Spleen (tissue), 11 donors: Measurements from ENCODE around the gene FLAD1. TPM values are rescaled to one million over a fixed set of nuclear protein-coding genes. Genes with fewer than 3 reads are reported as not detected.

Experiments
- DNase-seq: peaks from one replicate; pipeline ENCODE4 v3.0.0-alpha.2; 2020
- H3K27ac ChIP-seq, 8 donors: fragments of 200-600 bp; sonication (generic) in 7 of 8; 1 replicate in 4 of 8; 2 replicates in 4 of 8; pipeline versions ENCODE4 v1.5.0 to v1.8.0; 2016 to 2021; ENCODE audit warnings: inconsistent platforms in 4 of 8, mild to moderate bottlenecking in 4 of 8, moderate library complexity in 1 of 8
- H3K27me3 ChIP-seq, 7 donors: fragments of 200-600 bp; sonication (generic) in 6 of 7; replicated peaks in 1 of 7; 1 replicate in 4 of 7; 2 replicates in 3 of 7; pipeline versions ENCODE4 v1.5.0 to v1.8.0; 2016 to 2021; ENCODE audit warnings: inconsistent platforms in 3 of 7, mild to moderate bottlenecking in 1 of 7
- H3K36me3 ChIP-seq, 6 donors: fragments of 200-600 bp; sonication (generic) in 5 of 6; 1 replicate in 4 of 6; 2 replicates in 2 of 6; pipeline versions ENCODE4 v1.5.0 to v1.8.0; 2016 to 2021; ENCODE audit warnings: inconsistent platforms in 2 of 6
- H3K4me1 ChIP-seq, 6 donors: fragments of 200-600 bp; sonication (generic) in 5 of 6; 1 replicate in 3 of 6; 2 replicates in 3 of 6; pipeline versions ENCODE4 v1.5.0 to v1.8.0; 2016 to 2021; ENCODE audit warnings: inconsistent platforms in 3 of 6
- H3K4me3 ChIP-seq, 8 donors: fragments of 200-600 bp; sonication (generic) in 7 of 8; 1 replicate in 4 of 8; 2 replicates in 4 of 8; pipeline versions ENCODE4 v1.5.0 to v1.8.0; 2016 to 2021; ENCODE audit warnings: inconsistent platforms in 4 of 8, mild to moderate bottlenecking in 4 of 8, moderate library complexity in 2 of 8
- H3K9me3 ChIP-seq, 8 donors: fragments of 200-600 bp; sonication (generic) in 7 of 8; 1 replicate in 4 of 8; 2 replicates in 4 of 8; pipeline versions ENCODE4 v1.5.0 to v1.8.0; 2016 to 2021; ENCODE audit warnings: inconsistent platforms in 4 of 8
- POLR2A ChIP-seq, 3 donors: fragments of 450-650 bp; IDR thresholded peaks; one replicate each; pipeline ENCODE4 v1.5.1; 2017; ENCODE audit warnings: antibody characterized with exemption in 3 of 3, mild to moderate bottlenecking in 1 of 3
- POLR2AphosphoS5 ChIP-seq, 3 donors: sonication (generic); formaldehyde crosslinking; IDR thresholded peaks; one replicate each; pipeline ENCODE4 v1.5.1; 2017; ENCODE audit warnings: antibody characterized with exemption in 3 of 3
- WGBS, 5 donors: extraction: QIAGEN DNeasy Blood & Tissue Kit in 3 of 5; methylation state at CpG; one replicate each; pipeline versions ENCODE4 v1.1.5 to v1.1.7; 2013 to 2018; 5-methylcytosine and 5-hydroxymethylcytosine counted together
- intact Hi-C: fragments of 100-400 bp; cut with DNase I; formaldehyde crosslinking; loops from one replicate; pipeline ENCODE4 v1.15.0; 2023; ENCODE audit warnings: low total_unique reads
- polyA plus RNA-seq, 3 donors: library from polyadenylated mRNA; stranded (reverse); fragments of 200-250 nt; gene quantifications; one replicate each; pipeline ENCODE4 v1.2.1, GENCODE V29; 2013
- total RNA-seq, 7 donors: library from RNA; depleted of rRNA in 3 of 7; stranded (reverse); fragments of >200 nt in 3 of 7; fragmentation: NEBNext Ultra II Directional in 4 of 7; extraction: Animal tissue kit (Norgen Biotek cat#: 25700) in 4 of 7; gene quantifications; one replicate each; pipeline versions ENCODE4 v1.1.0 to v1.2.1, GENCODE V29; 2016 to 2021
- TF ChIP-seq, protein P1 (sequence below), 11 experiments: fragments of 200-600 bp in 7 of 11; fragments of 450-650 bp in 4 of 11; sonication (generic) in 4 of 11; IDR thresholded peaks in 8 of 11; conservative IDR thresholded peaks in 3 of 11; 1 replicate in 7 of 11; 2 replicates in 4 of 11; pipeline versions ENCODE4 v1.4.0 to v1.8.0; 2016 to 2021; ENCODE audit warnings: antibody characterized with exemption in 11 of 11, inconsistent platforms in 4 of 11, mild to moderate bottlenecking in 1 of 11
- donor health status: healthy with polysubstance abuse.
- donor health status: DM: no; HTN: no; CAD: no; lungs with moderate emphysema.
- donor health status: DM: no; HTN: no; CAD: no.
- donor health status: Bipolar disorder and iron deficiency.
- donor health status: healthy.
- donor health status: DM: no; HTN: no; CAD: no.
- donor health status: DM: yes; HTN: yes; CAD: no.

FLAD1 gene
- total and polyA plus RNA-seq, 10 donors = 27.1 to 43.4 (median 31.6) TPM

DNA sequence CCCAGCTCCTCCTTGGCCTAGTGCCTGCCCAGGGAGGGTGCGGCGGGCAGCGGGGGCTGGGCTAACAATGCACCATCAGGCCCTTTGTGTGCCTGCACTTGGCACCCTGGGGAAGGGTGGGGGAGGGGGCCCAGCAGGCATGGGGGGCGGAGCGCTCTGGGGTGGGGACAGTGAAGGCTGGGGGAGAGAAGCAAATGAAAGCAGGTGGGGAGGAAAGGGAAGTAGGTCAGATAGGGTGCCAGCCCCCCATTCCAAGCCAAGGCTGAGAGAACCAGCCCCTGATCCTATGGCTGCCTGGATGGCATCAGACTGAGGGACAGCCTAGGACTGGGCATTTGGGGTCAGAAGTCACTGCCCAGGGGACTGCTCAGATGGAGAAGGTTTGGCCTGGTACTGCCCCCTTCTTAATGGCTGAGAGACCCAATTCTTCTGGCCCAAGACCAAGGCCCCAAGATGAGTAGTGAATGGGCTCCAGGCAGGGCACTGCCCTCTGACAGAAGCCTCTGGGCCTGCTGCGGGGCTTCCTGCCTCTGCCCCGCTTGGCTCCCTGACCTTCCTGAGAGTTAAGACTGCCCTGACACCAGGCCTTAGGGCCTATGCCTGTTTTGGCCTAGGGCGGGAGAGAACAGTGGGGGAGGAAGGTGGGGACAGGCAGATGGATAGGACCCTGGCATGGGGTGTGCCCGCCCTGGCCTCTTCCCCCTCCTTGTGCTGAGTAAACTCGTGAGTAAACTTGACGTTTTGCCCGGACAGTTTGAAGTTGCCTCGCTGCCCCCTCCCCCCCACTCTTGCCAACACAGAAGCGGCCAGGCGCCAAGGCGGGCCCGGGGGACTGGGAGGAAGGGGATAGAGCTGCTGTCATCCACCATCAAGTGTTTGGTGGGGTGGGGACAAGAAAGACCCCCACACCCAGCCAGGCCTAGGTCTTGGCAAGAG is 22.2 kb downstream of the FLAD1 start:
- 33 to 42% (median 41%) methylated on average over 16 to 17 of the region's 17 CpGs for WGBS, 5 donors
- H3K4me1 ChIP-seq = peaks cover 26 to 91% (median 67%) of the 10 kb centered on the region in 6 donors

DNA sequence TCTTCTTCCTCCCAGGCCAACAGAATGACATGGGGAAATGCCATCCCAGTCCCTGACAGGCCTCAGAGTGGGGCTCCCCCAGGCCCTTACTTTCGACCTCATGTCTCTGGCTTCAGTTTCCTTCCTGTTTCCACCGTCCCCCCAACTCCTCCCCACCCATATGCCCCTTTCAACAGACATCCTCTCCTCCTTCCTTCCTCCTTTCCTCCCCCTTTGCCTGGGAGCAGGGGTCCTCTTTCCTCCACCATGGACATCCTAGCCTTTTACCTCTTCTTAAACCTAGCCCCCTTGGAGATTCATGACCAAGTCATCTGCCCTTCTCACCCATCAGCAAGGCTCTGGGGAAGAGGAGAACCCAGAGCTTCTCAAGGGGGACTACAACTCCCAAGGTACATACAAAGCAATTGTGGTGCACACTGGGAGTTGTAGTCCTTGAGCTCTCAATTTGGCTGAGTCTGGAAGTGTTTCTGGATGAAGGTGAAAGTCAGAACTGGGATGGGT is 23.5 kb downstream of the FLAD1 start:
- no peak for TF ChIP-seq POLR2A (IDR thresholded peaks at IDR 0.05)
- TF ChIP-seq, protein P1, sequence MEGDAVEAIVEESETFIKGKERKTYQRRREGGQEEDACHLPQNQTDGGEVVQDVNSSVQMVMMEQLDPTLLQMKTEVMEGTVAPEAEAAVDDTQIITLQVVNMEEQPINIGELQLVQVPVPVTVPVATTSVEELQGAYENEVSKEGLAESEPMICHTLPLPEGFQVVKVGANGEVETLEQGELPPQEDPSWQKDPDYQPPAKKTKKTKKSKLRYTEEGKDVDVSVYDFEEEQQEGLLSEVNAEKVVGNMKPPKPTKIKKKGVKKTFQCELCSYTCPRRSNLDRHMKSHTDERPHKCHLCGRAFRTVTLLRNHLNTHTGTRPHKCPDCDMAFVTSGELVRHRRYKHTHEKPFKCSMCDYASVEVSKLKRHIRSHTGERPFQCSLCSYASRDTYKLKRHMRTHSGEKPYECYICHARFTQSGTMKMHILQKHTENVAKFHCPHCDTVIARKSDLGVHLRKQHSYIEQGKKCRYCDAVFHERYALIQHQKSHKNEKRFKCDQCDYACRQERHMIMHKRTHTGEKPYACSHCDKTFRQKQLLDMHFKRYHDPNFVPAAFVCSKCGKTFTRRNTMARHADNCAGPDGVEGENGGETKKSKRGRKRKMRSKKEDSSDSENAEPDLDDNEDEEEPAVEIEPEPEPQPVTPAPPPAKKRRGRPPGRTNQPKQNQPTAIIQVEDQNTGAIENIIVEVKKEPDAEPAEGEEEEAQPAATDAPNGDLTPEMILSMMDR (IDR thresholded peaks at IDR 0.05 in 8 of 11, conservative IDR thresholded peaks at IDR 0.05 in 3 of 11) = no peak
- TF ChIP-seq POLR2AphosphoS5 (IDR thresholded peaks at IDR 0.05) = no peak
- peaks cover 0 to 9% (median 0%) of the 10 kb centered on the region in 6 donors for H3K36me3 ChIP-seq
- H3K27me3 ChIP-seq = no peaks in the 10 kb centered on the region
- peak overlapping the region in 1 of 8 donors; percentile 76 for H3K4me3 ChIP-seq
- no peaks in the 10 kb centered on the region for H3K9me3 ChIP-seq
- H3K4me1 ChIP-seq = peaks cover 28 to 91% (median 80%) of the 10 kb centered on the region in 6 donors
- H3K27ac ChIP-seq = peak overlapping the region; percentile 81 to 99 (median 95)
- intact Hi-C loops = loop anchor here (10.0 kb wide), 1 partner anchor 58 kb away; the partner anchor contains the start of gene EFNA4
- DNase-seq = peak; percentile 79
- 4 to 17% (median 11%) methylated on average over 2 of the region's 2 CpGs for WGBS, 5 donors

More for the DNA sequence above, 22.2 kb downstream of the FLAD1 start:
- no peaks in the 10 kb centered on the region for H3K36me3 ChIP-seq
- H3K4me3 ChIP-seq = peak overlapping the region in 5 of 8 donors; percentile 71 to 90 (median 81)
- DNase-seq = peak; percentile 88
- intact Hi-C loops = loop anchor here (10.0 kb wide), 1 partner anchor 59 kb away; the partner anchor contains the start of gene EFNA4
- no peaks in the 10 kb centered on the region for H3K9me3 ChIP-seq
- no peaks in the 10 kb centered on the region for H3K27me3 ChIP-seq
- peak overlapping the region; percentile 81 to 99 (median 95) for H3K27ac ChIP-seq
- TF ChIP-seq POLR2AphosphoS5 (IDR thresholded peaks at IDR 0.05) (peak; percentile 20 to 56 (median 42)), POLR2A (IDR thresholded peaks at IDR 0.05) (no peak)

DNA sequence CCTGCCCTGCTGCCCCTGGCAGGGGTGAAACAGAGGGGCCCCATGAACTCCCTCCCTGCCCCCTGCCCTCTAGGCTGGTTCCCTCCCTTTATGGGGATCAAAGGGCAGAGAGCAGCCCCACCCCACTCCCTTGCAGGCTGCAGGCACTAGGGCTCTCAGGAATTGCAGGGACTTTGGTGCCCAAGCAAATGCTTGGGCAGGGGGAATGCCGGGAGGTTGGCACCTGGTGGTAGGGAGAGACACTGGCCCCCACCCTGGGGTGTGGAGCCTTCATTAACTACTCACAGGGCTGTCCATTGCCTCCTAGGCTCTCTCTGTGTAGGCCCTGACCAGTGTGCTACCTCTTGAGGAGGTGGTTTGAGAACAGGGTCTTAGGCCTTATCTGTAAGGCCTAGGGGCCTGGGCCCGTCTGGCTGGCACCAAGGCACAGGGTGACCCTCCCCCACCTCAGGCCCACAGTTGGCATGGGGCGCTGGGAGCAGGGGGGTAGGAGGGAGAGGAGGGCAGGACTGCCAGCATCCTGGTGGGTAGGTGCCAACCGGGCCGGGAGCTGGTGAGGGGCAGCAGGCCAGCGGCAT is 24.2 kb downstream of the FLAD1 start:
- H3K4me1 ChIP-seq = peaks cover 35 to 96% (median 87%) of the 10 kb centered on the region in 6 donors
- peak overlapping the region in 3 of 8 donors; percentile 37 to 76 (median 43) for H3K4me3 ChIP-seq
- WGBS, 5 donors = 47 to 82% (median 64%) methylated on average over 4 to 6 of the region's 6 CpGs
- DNase-seq = peak; percentile 87
- intact Hi-C loops = loop anchor here (10.0 kb wide), 1 partner anchor 57 kb away; the partner anchor contains the start of gene EFNA4
- H3K27ac ChIP-seq = peak overlapping the region; percentile 13 to 99 (median 95)
- no peaks in the 10 kb centered on the region for H3K9me3 ChIP-seq
- no peaks in the 10 kb centered on the region for H3K27me3 ChIP-seq
- TF ChIP-seq, protein P1 (IDR thresholded peaks at IDR 0.05 in 8 of 11, conservative IDR thresholded peaks at IDR 0.05 in 3 of 11) = no peak
- peaks cover 0 to 11% (median 0%) of the 10 kb centered on the region in 6 donors for H3K36me3 ChIP-seq
